ENCODE data around the gene BAIAP2L2.

The BAIAP2L2 gene

DNA sequence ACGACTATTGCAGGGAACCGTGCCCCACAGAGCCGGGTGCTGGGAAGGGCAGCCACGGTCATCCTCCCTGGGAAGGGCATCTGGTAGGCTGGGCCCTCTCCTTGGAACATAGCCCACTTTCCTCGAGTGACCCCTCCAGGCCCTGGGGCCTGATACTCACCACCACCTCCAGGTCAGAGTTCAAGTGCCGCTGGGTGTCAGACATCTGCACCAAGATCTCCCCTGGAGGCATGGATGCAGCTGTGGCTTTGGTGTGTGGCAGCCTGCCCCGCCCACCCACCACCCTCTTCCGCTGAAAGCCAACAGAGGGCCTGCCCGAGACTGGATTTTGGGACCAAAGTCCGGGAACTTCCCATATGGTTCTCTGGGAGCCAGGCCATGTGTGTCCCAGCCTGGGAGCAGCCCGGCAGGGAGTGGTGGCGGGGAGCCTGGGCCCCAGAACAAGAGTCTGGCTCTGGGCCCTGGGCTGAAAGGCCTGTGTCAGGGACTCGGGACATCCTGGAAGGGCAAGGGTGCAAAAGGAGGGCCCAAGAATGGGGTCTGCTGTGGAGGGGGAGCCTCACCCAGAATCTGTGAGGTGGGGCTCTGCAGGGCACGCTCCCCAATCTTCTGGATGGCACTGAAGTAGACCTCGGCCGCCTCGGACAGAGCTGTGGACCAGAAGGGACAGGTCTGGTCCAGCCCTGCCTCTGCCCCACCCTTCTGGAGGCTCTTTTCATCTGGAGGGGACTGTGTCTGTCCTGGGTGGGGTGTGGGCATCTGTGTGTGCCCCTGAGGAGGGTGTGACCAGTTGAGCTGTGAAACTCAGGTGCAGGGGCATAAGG, 2.6 kb downstream of the BAIAP2L2 start:
- no peak for DNase-seq
- H3K4me1 Mint-ChIP-seq = peaks cover 5% of the 10 kb centered on the region in 2 donors
- H3K27ac Mint-ChIP-seq = no peak overlapping the region
- peaks cover 0 to 2% of the 10 kb centered on the region in 2 donors for H3K9me3 Mint-ChIP-seq
- H3K36me3 Mint-ChIP-seq = peaks cover 12 to 18% of the 10 kb centered on the region in 2 donors
- no peak overlapping the region for H3K4me3 Mint-ChIP-seq
- no peak for ATAC-seq (replicated peaks)
- H3K27me3 Mint-ChIP-seq = peaks cover 0 to 5% of the 10 kb centered on the region in 2 donors

- Mint-ChIP-seq H3K4me1 (peaks cover 5% of the 10 kb centered on the region in 2 donors), H3K36me3 (peaks cover 10 to 15% of the 10 kb centered on the region in 2 donors), H3K27ac (peak overlapping the region; percentile 37), H3K4me3 (no peak overlapping the region), H3K27me3 (peaks cover 0 to 5% of the 10 kb centered on the region in 2 donors), H3K9me3 (peaks cover 0 to 2% of the 10 kb centered on the region in 2 donors)
- DNase-seq (no peak), ATAC-seq (replicated peaks) (no peak)
Measured at GRCh38 chr22:38106814-38107578, 3.5 kb downstream of the BAIAP2L2 start.

- no peak for DNase-seq
- Mint-ChIP-seq H3K27ac (no peak overlapping the region), H3K36me3 (peaks cover 2 to 11% of the 10 kb centered on the region in 2 donors), H3K4me3 (no peak overlapping the region), H3K9me3 (no peaks in the 10 kb centered on the region), H3K27me3 (no peaks in the 10 kb centered on the region), H3K4me1 (peaks cover 0 to 4% of the 10 kb centered on the region in 2 donors)
- no peak for ATAC-seq (replicated peaks)
Measured at GRCh38 chr22:38104084-38104483, 6.4 kb downstream of the BAIAP2L2 start.

DNA sequence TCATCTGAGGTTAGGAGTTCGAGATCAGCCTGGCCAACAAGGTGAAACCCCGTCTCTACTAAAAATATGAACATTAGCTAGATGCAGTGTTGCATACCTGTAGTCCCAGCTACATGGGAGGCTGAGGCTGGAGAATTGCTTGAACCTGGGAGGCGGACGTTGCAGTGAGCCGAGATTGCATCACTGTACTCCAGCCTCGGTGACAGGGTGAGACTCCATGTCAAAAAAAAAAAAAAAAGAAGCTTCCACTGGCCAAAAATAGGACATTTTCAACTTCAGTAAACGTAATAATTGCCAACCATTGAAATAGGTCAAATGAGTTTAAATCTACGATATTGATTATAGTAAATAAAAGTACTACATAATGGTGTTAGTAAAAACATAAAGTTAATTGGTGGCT, 6.8 kb downstream of the BAIAP2L2 start:
- DNase-seq (no peak), ATAC-seq (replicated peaks) (no peak)
- Mint-ChIP-seq H3K4me3 (no peak overlapping the region), H3K27me3 (no peaks in the 10 kb centered on the region), H3K4me1 (peaks cover 0 to 4% of the 10 kb centered on the region in 2 donors), H3K36me3 (peaks cover 2 to 9% of the 10 kb centered on the region in 2 donors), H3K9me3 (no peaks in the 10 kb centered on the region), H3K27ac (no peak overlapping the region)

- no peak overlapping the region for H3K27ac Mint-ChIP-seq
Measured at GRCh38 chr22:38098410-38099249, 11.9 kb downstream of the BAIAP2L2 start.

GRCh38 chr22:38097557-38098409, 12.7 kb downstream of the BAIAP2L2 start:
- H3K27me3 Mint-ChIP-seq = no peaks in the 10 kb centered on the region
- peaks cover 2 to 9% of the 10 kb centered on the region in 2 donors for H3K36me3 Mint-ChIP-seq
- no peak for ATAC-seq (replicated peaks)
- no peak overlapping the region for H3K27ac Mint-ChIP-seq
- DNase-seq = no peak
- H3K4me1 Mint-ChIP-seq = peaks cover 0 to 1% of the 10 kb centered on the region in 2 donors
- no peak overlapping the region for H3K4me3 Mint-ChIP-seq
- H3K9me3 Mint-ChIP-seq = no peaks in the 10 kb centered on the region

More at GRCh38 chr22:38098410-38099249, 11.9 kb downstream of the BAIAP2L2 start:
- Mint-ChIP-seq H3K36me3 (peaks cover 2 to 3% of the 10 kb centered on the region in 2 donors), H3K27me3 (no peaks in the 10 kb centered on the region), H3K4me1 (peaks cover 0 to 1% of the 10 kb centered on the region in 2 donors), H3K4me3 (no peak overlapping the region), H3K9me3 (no peaks in the 10 kb centered on the region)
- DNase-seq (no peak), ATAC-seq (replicated peaks) (no peak)

DNA sequence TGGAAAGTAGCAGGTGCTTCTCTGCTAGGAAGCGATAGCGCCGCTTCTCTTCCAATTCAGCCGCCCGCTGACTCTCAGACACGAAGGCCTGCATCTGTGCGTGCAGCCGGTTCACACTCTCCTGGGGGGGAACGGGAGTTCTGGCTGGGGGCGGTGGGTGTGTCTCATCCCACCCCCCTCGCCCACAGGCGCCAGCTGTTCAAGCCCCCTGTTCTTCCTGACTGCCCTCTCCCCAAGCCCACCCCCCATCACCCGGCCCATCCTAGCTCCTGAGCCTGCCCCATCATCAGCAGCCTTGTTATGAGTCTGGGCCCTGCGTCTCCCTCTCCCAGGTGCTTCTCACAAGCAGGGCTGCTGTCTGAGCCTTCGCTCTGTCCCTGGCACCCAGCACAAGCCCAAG, 13.4 kb downstream of the BAIAP2L2 start:
- H3K4me3 Mint-ChIP-seq = no peak overlapping the region
- no peak for ATAC-seq (replicated peaks)
- no peak for DNase-seq
- H3K36me3 Mint-ChIP-seq = peaks cover 2 to 9% of the 10 kb centered on the region in 2 donors
- no peak overlapping the region for H3K27ac Mint-ChIP-seq
- no peaks in the 10 kb centered on the region for H3K9me3 Mint-ChIP-seq
- peaks cover 0 to 1% of the 10 kb centered on the region in 2 donors for H3K4me1 Mint-ChIP-seq
- H3K27me3 Mint-ChIP-seq = no peaks in the 10 kb centered on the region

DNA sequence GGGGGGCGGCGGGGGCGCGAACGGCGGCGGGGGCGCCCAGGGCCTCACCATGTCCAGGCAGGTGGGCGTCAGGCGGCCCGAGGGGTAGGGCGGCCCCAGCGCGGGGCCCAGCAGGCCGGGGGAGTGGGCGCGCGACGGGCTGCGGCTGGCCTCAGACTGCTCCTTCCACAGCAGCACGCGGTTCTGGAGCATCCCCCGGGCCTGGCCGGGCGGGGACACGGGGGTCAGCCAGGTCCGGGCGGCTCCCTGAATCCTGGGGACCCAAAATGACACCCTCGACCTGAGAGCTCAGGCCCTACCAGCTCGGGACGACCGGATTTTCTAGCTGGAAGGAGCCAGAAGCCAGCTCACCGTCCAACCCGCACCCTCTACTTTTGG, 21.0 kb downstream of the BAIAP2L2 start:
- Mint-ChIP-seq H3K9me3 (no peaks in the 10 kb centered on the region), H3K4me1 (no peaks in the 10 kb centered on the region), H3K27ac (no peak overlapping the region), H3K4me3 (no peak overlapping the region), H3K36me3 (peaks cover 10 to 16% of the 10 kb centered on the region in 2 donors), H3K27me3 (peaks cover 12 to 33% of the 10 kb centered on the region in 2 donors)
- DNase-seq = no peak
- ATAC-seq (replicated peaks) = no peak

DNA sequence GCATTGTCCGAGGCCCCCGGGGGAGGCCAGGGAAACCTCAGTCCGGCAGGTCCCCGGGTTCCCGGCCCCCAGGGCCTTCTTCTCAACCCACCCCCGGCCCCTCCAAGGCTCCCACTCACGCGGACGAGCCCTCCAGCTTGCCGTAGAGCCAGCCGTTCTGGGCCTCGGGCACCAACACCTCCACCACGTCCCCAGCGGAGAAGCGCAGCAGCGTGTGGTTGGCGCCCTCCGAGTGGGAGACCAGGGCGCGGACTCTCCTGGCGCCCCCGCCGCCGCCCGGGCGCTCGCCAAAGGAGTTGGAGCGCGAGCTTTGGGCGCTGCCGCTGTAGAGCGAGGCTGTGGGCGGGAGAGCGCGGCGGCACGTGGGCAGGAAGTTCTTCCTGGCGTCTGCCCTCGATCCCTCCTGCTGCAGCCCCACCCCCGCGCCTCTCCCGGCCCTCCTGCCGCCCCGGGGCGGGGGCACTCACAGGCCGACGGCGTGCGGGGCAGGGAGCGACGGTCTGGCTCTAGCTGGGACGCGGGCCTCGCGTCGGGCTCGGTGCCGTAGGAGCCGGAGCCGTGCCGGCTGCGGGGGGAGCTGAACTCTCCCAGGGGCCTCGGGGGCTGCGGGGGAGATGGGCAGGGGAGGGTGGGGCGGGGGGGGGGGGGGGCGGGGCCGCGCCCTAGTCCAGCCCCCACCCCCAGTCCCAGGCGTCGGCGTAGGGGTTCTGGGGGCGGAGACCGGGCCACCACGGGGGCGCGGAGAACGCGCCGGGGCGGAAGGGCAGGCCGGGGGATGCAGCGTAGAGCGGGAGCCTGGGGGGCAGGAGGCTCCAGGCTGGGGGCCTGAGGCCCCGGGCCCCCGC, 21.6 kb downstream of the BAIAP2L2 start:
- Mint-ChIP-seq H3K27me3 (peaks cover 12 to 37% of the 10 kb centered on the region in 2 donors), H3K9me3 (no peaks in the 10 kb centered on the region), H3K27ac (no peak overlapping the region), H3K4me1 (no peaks in the 10 kb centered on the region), H3K36me3 (peaks cover 10 to 15% of the 10 kb centered on the region in 2 donors), H3K4me3 (no peak overlapping the region)
- DNase-seq = no peak
- ATAC-seq (replicated peaks) = no peak

GRCh38 chr22:38087855-38088254, 22.6 kb downstream of the BAIAP2L2 start:
- no peak for ATAC-seq (replicated peaks)
- Mint-ChIP-seq H3K4me3 (no peak overlapping the region), H3K27me3 (peaks cover 18 to 47% of the 10 kb centered on the region in 2 donors), H3K9me3 (no peaks in the 10 kb centered on the region), H3K4me1 (peaks cover 0 to under 1% of the 10 kb centered on the region in 2 donors), H3K27ac (no peak overlapping the region), H3K36me3 (peaks cover 7 to 10% of the 10 kb centered on the region in 2 donors)
- no peak for DNase-seq

DNA sequence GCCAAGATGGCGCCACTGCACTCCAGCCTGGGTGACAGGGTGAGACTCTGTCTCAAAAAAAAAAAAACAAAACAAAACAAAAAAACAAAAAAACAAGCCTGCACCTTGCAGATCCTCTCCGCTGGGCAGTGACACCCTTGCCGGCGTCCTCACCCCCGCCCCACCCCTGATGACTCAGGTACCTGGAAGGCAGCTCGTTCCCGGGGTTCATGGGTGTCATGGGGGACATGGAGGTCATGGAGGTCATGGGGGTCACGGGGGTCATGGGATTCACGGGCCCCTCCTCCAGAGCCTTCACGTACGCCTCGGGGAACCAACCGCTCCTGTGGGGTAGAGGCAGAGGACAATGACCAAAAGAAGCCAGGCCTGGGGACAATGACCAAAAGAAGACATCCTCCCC, 23.5 kb downstream of the BAIAP2L2 start:
- Mint-ChIP-seq H3K4me3 (no peak overlapping the region), H3K4me1 (peaks cover 4 to 10% of the 10 kb centered on the region in 2 donors), H3K27ac (no peak overlapping the region), H3K27me3 (peaks cover 19 to 56% of the 10 kb centered on the region in 2 donors), H3K36me3 (peaks cover 7 to 10% of the 10 kb centered on the region in 2 donors), H3K9me3 (no peaks in the 10 kb centered on the region)
- DNase-seq = no peak
- no peak for ATAC-seq (replicated peaks)

DNA sequence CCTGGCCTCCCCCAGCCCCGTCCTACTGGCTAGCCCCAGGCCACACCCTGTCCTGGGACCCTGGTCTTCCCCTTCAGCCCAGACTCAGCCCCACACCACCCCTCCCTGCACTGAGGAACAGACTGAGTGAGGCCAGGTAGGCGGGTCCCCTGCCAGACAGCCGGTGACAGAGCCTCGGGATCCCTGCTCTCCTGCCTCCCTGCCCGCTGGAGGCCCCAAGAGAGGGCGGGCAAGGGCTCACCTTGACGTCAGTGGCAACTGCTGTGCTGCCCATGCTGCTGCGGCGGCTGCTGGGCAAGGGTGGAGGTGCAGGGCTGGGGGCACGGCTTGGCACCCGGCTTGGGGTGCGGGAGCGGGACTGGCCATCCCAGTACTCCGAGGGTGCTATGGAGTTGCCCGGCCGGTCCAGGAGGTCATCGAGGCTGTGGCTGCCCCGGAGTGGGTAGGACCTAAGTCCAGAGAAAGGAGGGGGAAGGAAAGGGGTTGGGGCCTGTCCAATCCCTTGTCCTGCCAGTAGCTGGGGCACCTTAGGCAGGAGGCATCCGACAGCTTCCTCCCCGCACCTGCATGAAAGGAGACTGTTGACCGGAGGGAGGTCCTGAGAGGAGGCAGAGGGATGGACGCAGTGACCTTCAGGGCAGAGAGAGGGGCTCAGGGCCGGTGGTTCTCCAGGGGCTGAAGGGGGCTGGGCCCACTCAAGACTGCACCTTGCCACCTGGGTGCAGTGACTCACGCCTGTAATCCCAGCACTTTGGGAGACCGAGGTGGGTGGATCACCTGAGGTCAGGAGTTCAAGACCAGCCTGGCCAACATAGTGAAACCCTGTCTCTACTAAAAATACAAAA, 24.3 kb downstream of the BAIAP2L2 start:
- no peak overlapping the region for H3K4me3 Mint-ChIP-seq
- H3K9me3 Mint-ChIP-seq = no peaks in the 10 kb centered on the region
- H3K27ac Mint-ChIP-seq = no peak overlapping the region
- peaks cover 19 to 60% of the 10 kb centered on the region in 2 donors for H3K27me3 Mint-ChIP-seq
- no peak for ATAC-seq (replicated peaks)
- no peak for DNase-seq
- peaks cover 4 to 14% of the 10 kb centered on the region in 2 donors for H3K4me1 Mint-ChIP-seq
- peaks cover 7 to 10% of the 10 kb centered on the region in 2 donors for H3K36me3 Mint-ChIP-seq
